Lower leg skin (tissue), 3 donors: ENCODE measurements around the gene PAX7.

Experiments used
- POLR2A ChIP-seq, 2 donors: fragments of 450-650 bp; IDR thresholded peaks; one replicate each; pipeline ENCODE4 v1.6.1; 2016 to 2017; ENCODE audit warnings: antibody characterized with exemption in 2 of 2, mild to moderate bottlenecking in 1 of 2, moderate library complexity in 1 of 2
- TF ChIP-seq, protein P1 (sequence below), 3 donors: fragments of 450-650 bp; IDR thresholded peaks; one replicate each; pipeline ENCODE4 v1.5.1; 2016; ENCODE audit warnings: antibody characterized with exemption in 3 of 3, mild to moderate bottlenecking in 3 of 3, moderate library complexity in 2 of 3

- TF ChIP-seq, protein P1, sequence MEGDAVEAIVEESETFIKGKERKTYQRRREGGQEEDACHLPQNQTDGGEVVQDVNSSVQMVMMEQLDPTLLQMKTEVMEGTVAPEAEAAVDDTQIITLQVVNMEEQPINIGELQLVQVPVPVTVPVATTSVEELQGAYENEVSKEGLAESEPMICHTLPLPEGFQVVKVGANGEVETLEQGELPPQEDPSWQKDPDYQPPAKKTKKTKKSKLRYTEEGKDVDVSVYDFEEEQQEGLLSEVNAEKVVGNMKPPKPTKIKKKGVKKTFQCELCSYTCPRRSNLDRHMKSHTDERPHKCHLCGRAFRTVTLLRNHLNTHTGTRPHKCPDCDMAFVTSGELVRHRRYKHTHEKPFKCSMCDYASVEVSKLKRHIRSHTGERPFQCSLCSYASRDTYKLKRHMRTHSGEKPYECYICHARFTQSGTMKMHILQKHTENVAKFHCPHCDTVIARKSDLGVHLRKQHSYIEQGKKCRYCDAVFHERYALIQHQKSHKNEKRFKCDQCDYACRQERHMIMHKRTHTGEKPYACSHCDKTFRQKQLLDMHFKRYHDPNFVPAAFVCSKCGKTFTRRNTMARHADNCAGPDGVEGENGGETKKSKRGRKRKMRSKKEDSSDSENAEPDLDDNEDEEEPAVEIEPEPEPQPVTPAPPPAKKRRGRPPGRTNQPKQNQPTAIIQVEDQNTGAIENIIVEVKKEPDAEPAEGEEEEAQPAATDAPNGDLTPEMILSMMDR (IDR thresholded peaks at IDR 0.05): no peak
- TF ChIP-seq POLR2A (IDR thresholded peaks at IDR 0.05): no peak
These were observed 77.1 kb downstream of the PAX7 start for GRCh38 chr1:18707696-18708257.
